H1 (cell line): ENCODE results near the gene HINT2. TPM values are rescaled to one million over a fixed set of nuclear protein-coding genes. Genes with fewer than 3 reads are reported as not detected.

ENCODE experiments used
- CTCF ChIA-PET: fragments of 300-600 bp; sonication (Branson Sonifier 250); formaldehyde crosslinking; loops from one replicate; lab custom pipeline; 2021; ENCODE audit not compliant: partially characterized antibody; lab: Charles Lee
- POLR2A ChIA-PET: fragments of 300-600 bp; sonication (Branson Sonifier 250); formaldehyde crosslinking; loops from one replicate; lab custom pipeline; 2021; ENCODE audit warnings: inconsistent platforms; ENCODE audit not compliant: partially characterized antibody; lab: Charles Lee
- DNase-seq, 2 experiments: peaks; one replicate each; pipeline versions ENCODE4 v3.0.0 to v3.0.0-alpha.2; 2010 to 2022; ENCODE audit warnings: low spot score in 2 of 2, low read depth in 1 of 2, mixed read lengths in 1 of 2
- FAIRE-seq: peaks from 2 replicates; lab custom pipeline; 2011; peaks lifted over from hg19 to GRCh38; lab: Jason Lieb, UNC
- H2AFZ ChIP-seq: 2 replicates; pipeline ENCODE4 v1.8.1; 2012; ENCODE audit warnings: low read length, inconsistent platforms
- H2AK5ac ChIP-seq: 2 replicates; pipeline ENCODE4 v1.6.1; 2013; ENCODE audit warnings: low read depth, low read length
- H2BK120ac ChIP-seq: replicated peaks from 2 replicates; pipeline ENCODE3; 2013; ENCODE audit warnings: low read depth, low read length, inconsistent platforms
- H2BK12ac ChIP-seq: 2 replicates; pipeline ENCODE4 v1.6.1; 2013; ENCODE audit warnings: low read depth, low read length
- H2BK15ac ChIP-seq: 2 replicates; pipeline ENCODE4 v1.6.1; 2013; ENCODE audit warnings: low read length
- H2BK20ac ChIP-seq: 2 replicates; pipeline ENCODE4 v1.6.1; 2013; ENCODE audit warnings: low read length
- H2BK5ac ChIP-seq: 2 replicates; pipeline ENCODE4 v1.6.1; 2013; ENCODE audit warnings: low read depth, low read length
- H3K14ac ChIP-seq: 2 replicates; pipeline ENCODE4 v1.6.1; 2013; ENCODE audit warnings: inconsistent platforms; ENCODE audit not compliant: insufficient read length
- H3K18ac ChIP-seq: 2 replicates; pipeline ENCODE4 v1.6.1; 2013; ENCODE audit warnings: low read length; ENCODE audit errors: extremely low read depth
- H3K23ac ChIP-seq: 2 replicates; pipeline ENCODE4 v1.6.1; 2013; ENCODE audit warnings: inconsistent platforms; ENCODE audit not compliant: insufficient read length
- H3K23me2 ChIP-seq: 2 replicates; pipeline ENCODE4 v1.6.1; 2013; ENCODE audit warnings: low read depth, low read length
- H3K27ac ChIP-seq: 2 replicates; pipeline ENCODE4 v1.6.1; 2011; ENCODE audit warnings: low read depth, low read length, inconsistent platforms
- H3K27me3 ChIP-seq, 4 experiments: replicated peaks in 1 of 4; 1 replicate in 1 of 4; 2 replicates in 3 of 4; pipeline versions ENCODE4 v1.6.1 to v1.8.1; 2011 to 2013; ENCODE audit warnings: low read length in 3 of 4, mild to moderate bottlenecking in 3 of 4, inconsistent platforms in 2 of 4, mixed read lengths in 2 of 4, moderate library complexity in 1 of 4; ENCODE audit not compliant: control insufficient read depth in 3 of 4, insufficient read depth in 3 of 4; ENCODE audit errors: extremely low read depth in 1 of 4
- H3K36me3 ChIP-seq, 4 experiments: 2 replicates each; pipeline versions ENCODE4 v1.6.1 to v1.8.1; 2011 to 2013; ENCODE audit warnings: mild to moderate bottlenecking in 4 of 4, low read length in 3 of 4, moderate library complexity in 2 of 4, control low read depth in 1 of 4, inconsistent platforms in 1 of 4; ENCODE audit not compliant: insufficient read depth in 4 of 4, control insufficient read depth in 2 of 4
- H3K4ac ChIP-seq: replicated peaks from 2 replicates; pipeline ENCODE3; 2013; ENCODE audit warnings: low read length, low read depth, mixed read lengths, inconsistent platforms; ENCODE audit not compliant: insufficient read length
- H3K4me1 ChIP-seq, 4 experiments: replicated peaks in 1 of 4; 1 replicate in 1 of 4; 2 replicates in 3 of 4; pipeline versions ENCODE4 v1.6.1 to v1.8.1; 2011 to 2013; ENCODE audit warnings: low read length in 3 of 4, inconsistent platforms in 2 of 4, mixed read lengths in 1 of 4; ENCODE audit not compliant: insufficient read depth in 4 of 4, control insufficient read depth in 3 of 4
- H3K4me2 ChIP-seq, 2 experiments: 2 replicates each; pipeline versions ENCODE4 v1.6.1 to v1.8.1; 2011 to 2013; ENCODE audit warnings: low read depth in 2 of 2, low read length in 2 of 2, control low read depth in 1 of 2, inconsistent platforms in 1 of 2, mild to moderate bottlenecking in 1 of 2; ENCODE audit not compliant: insufficient read depth in 1 of 2
- H3K4me3 ChIP-seq, 4 experiments: fragments of 200-600, 300-600 bp in 1 of 4; sonication (generic), shearing (Covaris generic), sonication (Bioruptor Twin) in 1 of 4; 2 replicates each; pipeline versions ENCODE4 v1.5.1 to v1.8.1; 2011 to 2016; ENCODE audit warnings: low read length in 4 of 4, low read depth in 3 of 4, control low read depth in 2 of 4, inconsistent platforms in 2 of 4, mild to moderate bottlenecking in 2 of 4, mixed read lengths in 1 of 4, moderate library complexity in 1 of 4; ENCODE audit not compliant: insufficient read depth in 2 of 4; ENCODE audit errors: extremely low read depth in 1 of 4
- H3K56ac ChIP-seq: replicated peaks from 2 replicates; pipeline ENCODE3; 2013; ENCODE audit warnings: low read depth, mild to moderate bottlenecking, mixed read lengths, low read length, inconsistent platforms; ENCODE audit not compliant: insufficient read length
- H3K79me1 ChIP-seq: 2 replicates; pipeline ENCODE4 v1.6.1; 2013; ENCODE audit warnings: low read depth, low read length, control low read depth
- H3K79me2 ChIP-seq, 2 experiments: 2 replicates each; pipeline versions ENCODE4 v1.6.1 to v1.8.1; 2012 to 2013; ENCODE audit warnings: low read length in 2 of 2, mild to moderate bottlenecking in 2 of 2, inconsistent platforms in 1 of 2; ENCODE audit not compliant: insufficient read depth in 2 of 2, control insufficient read depth in 1 of 2
- H3K9ac ChIP-seq, 4 experiments: replicated peaks in 1 of 4; 1 replicate in 1 of 4; 2 replicates in 3 of 4; pipeline versions ENCODE4 v1.6.1 to v1.8.1; 2011 to 2013; ENCODE audit warnings: low read depth in 3 of 4, low read length in 3 of 4, control low read depth in 2 of 4, mild to moderate bottlenecking in 2 of 4, moderate library complexity in 2 of 4, inconsistent platforms in 1 of 4; ENCODE audit errors: extremely low read depth in 1 of 4
- H3K9me3 ChIP-seq, 2 experiments: 2 replicates each; pipeline versions ENCODE4 v1.6.1 to v1.8.1; 2012 to 2013; ENCODE audit warnings: mild to moderate bottlenecking in 2 of 2, moderate library complexity in 2 of 2, control low read depth in 1 of 2, inconsistent platforms in 1 of 2, low read depth in 1 of 2, low read length in 1 of 2, mixed read lengths in 1 of 2; ENCODE audit not compliant: insufficient read depth in 2 of 2
- H4K20me1 ChIP-seq, 2 experiments: replicated peaks in 1 of 2; 2 replicates each; pipeline versions ENCODE3 to v1.8.1; 2011 to 2013; ENCODE audit warnings: inconsistent platforms in 2 of 2, low read length in 2 of 2, mild to moderate bottlenecking in 1 of 2; ENCODE audit not compliant: insufficient read depth in 2 of 2, control insufficient read depth in 1 of 2
- H4K5ac ChIP-seq: 2 replicates; pipeline ENCODE4 v1.6.1; 2013; ENCODE audit warnings: low read length, low read depth, mixed read lengths, inconsistent platforms; ENCODE audit not compliant: insufficient read length
- H4K8ac ChIP-seq: 2 replicates; pipeline ENCODE4 v1.8.0; 2013; ENCODE audit warnings: mild to moderate bottlenecking, moderate library complexity, low read length, inconsistent platforms; ENCODE audit not compliant: insufficient read depth; ENCODE audit errors: extremely low read depth
- H4K91ac ChIP-seq: replicated peaks from 2 replicates; pipeline ENCODE3; 2013; ENCODE audit warnings: low read length, mixed read lengths, inconsistent platforms; ENCODE audit not compliant: insufficient read length
- JUN ChIP-seq: IDR thresholded peaks from 2 replicates; pipeline ENCODE4 v1.6.1; 2011; ENCODE audit warnings: low read depth, mild to moderate bottlenecking, improper control_type of control experiment, low read length
- SAP30 ChIP-seq: fragments of 300-600 bp; sonication (generic); IDR thresholded peaks from 2 replicates; pipeline ENCODE4 v1.7.1; 2012; ENCODE audit warnings: low read length, moderate library complexity, mild to moderate bottlenecking, inconsistent platforms; ENCODE audit not compliant: insufficient read depth, insufficient replicate concordance
- WGBS, 2 experiments: shearing (Covaris generic) in 1 of 2; methylation state at CpG; one replicate each; pipeline versions ENCODE4 v1.1.6 to v1.1.7; 2013 to 2015; ENCODE audit warnings: low lambda C conversion rate in 2 of 2, mixed read lengths in 2 of 2, inconsistent platforms in 1 of 2, low coverage in 1 of 2, missing lambda C conversion rate in 1 of 2; ENCODE audit not compliant: insufficient replicate concordance in 2 of 2, insufficient coverage in 1 of 2, insufficient read length in 1 of 2; ENCODE audit errors: extremely low coverage in 1 of 2, missing lambda C conversion rate in 1 of 2; 5-methylcytosine and 5-hydroxymethylcytosine counted together
- polyA plus RNA-seq, 7 experiments: library from polyadenylated mRNA; depleted of rRNA in 3 of 7; stranded (reverse) in 5 of 7; unstranded in 2 of 7; fragments of >200 nt in 5 of 7; fragments of 200-250 nt in 2 of 7; gene quantifications; 1 replicate in 5 of 7; 2 replicates in 1 of 7; 4 replicates in 1 of 7; pipeline versions ENCODE4 v1.2.1 to v1.2.3, GENCODE V29; 2011 to 2013; ENCODE audit warnings: missing spikeins in 2 of 7, mixed read lengths in 2 of 7
- total RNA-seq: library from RNA; stranded (reverse); fragmentation: NEBNext Ultra II Directional; extraction: Animal tissue kit (Norgen Biotek cat#: 25700); gene quantifications from 2 replicates; pipeline ENCODE4 v1.2.1, GENCODE V29; 2021

The HINT2 gene
- total and polyA plus RNA-seq, 2 of the 8 experiments (the other 6 are each of a cell fraction or from before 2014, with no cell fraction given): 32.1 to 51.2 TPM

GRCh38 chr9:35854091-35854762 is 39.4 kb upstream of the HINT2 start:
- Histone ChIP-seq H2BK20ac (no peak overlapping the region), H2BK120ac (no peak overlapping the region), H3K9ac (no peak overlapping the region), H3K4me2 (no peak overlapping the region), H3K18ac (no peak overlapping the region), H3K36me3 (peaks cover 0 to 4% (median 1%) of the 10 kb centered on the region in 4 experiments; a peak in 2 of 8 replicates), H3K56ac (no peak overlapping the region), H3K9me3 (no peaks in the 10 kb centered on the region), H3K23me2 (no peaks in the 10 kb centered on the region), H4K91ac (no peak overlapping the region), H3K23ac (no peak overlapping the region), H2BK15ac (no peak overlapping the region), H2AFZ (no peak overlapping the region), H3K4ac (no peak overlapping the region), H4K8ac (no peak overlapping the region), H3K4me3 (no peak overlapping the region), H2BK5ac (no peak overlapping the region), H3K79me1 (no peaks in the 10 kb centered on the region), H4K5ac (no peak overlapping the region), H3K14ac (no peak overlapping the region), H2BK12ac (no peak overlapping the region), H4K20me1 (peaks cover 0 to 2% of the 10 kb centered on the region in 2 experiments), H2AK5ac (no peak overlapping the region), H3K27ac (no peak overlapping the region), H3K27me3 (no peaks in the 10 kb centered on the region), H3K79me2 (no peaks in the 10 kb centered on the region), H3K4me1 (no peaks in the 10 kb centered on the region)
- FAIRE-seq (no peak), DNase-seq (peak in 1 of 2 experiments; percentile 29)
- POLR2A ChIA-PET: interaction anchor here (1.3 to 2.8 kb wide), 2 partner anchors 9 to 10 kb away, joined by 3 to 13 read pairs; no protein-coding TSS in a partner anchor
- CTCF ChIA-PET: interaction anchor here (0.8 to 5.9 kb wide), 8 partner anchors 8 to 40 kb away, joined by 3 to 31 read pairs (median 6); no protein-coding TSS in a partner anchor
- TF ChIP-seq JUN (no peak), SAP30 (no peak)
- WGBS, 2 experiments: 77% methylated on average over 7 of the region's 7 CpGs; no CpG with 5 or more reads in 1 of the 2 experiments
